Upper lobe of left lung (tissue), 4 donors: Measurements from ENCODE around the gene UGT1A6.

Source experiments
- CTCF ChIP-seq, 6 experiments: fragments of 450-650 bp in 4 of 6; fragments of 200-600 bp in 2 of 6; sonication (generic) in 2 of 6; IDR thresholded peaks; one replicate each; pipeline ENCODE4 v1.5.1; 2016 to 2019; ENCODE audit warnings: antibody characterized with exemption in 6 of 6
- POLR2A ChIP-seq, 4 donors: fragments of 450-650 bp; IDR thresholded peaks; one replicate each; pipeline ENCODE4 v1.5.1; 2016 to 2017; ENCODE audit warnings: antibody characterized with exemption in 4 of 4, mild to moderate bottlenecking in 2 of 4
- POLR2AphosphoS5 ChIP-seq, 2 donors: sonication (generic); formaldehyde crosslinking; IDR thresholded peaks; one replicate each; pipeline ENCODE4 v1.5.1; 2017; ENCODE audit warnings: antibody characterized with exemption in 2 of 2

GRCh38 chr2:233658610-233659009 lies 34.1 kb upstream of the UGT1A6 start:
- no peak for TF ChIP-seq CTCF (IDR thresholded peaks at IDR 0.05)
- TF ChIP-seq POLR2AphosphoS5 (IDR thresholded peaks at IDR 0.05) = no peak
- no peak for TF ChIP-seq POLR2A (IDR thresholded peaks at IDR 0.05)
